RPMI8226 (cell line): ENCODE measurements around the gene JCHAIN.
"Not testable (repeated sequence)": the region's sequence is repeated elsewhere in the genome, so short reads cannot be mapped to it uniquely, and the experiment has no call there.

Experiments
- DNase-seq: peaks from one replicate; pipeline ENCODE4 v3.0.0-alpha.2; 2015

Gene JCHAIN

DNA sequence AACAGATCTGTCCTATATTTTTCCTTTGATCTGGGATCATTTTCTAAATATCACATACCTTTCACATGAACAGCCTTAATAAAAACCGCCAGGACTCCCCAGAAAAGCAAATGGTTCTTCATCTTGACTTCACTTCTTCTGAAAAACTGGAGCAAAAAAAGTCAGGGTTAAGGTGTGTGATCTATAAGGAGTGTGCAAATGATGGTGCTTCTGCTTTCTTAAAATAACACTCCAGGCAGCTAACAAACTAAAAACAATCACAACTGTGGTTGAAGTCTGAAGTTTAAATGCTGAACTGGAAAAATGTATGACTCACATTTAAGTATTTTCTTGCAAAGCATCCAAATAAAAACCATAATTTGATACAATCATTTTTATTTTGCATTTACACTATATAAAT, at the start of gene JCHAIN:
TSS of gene JCHAIN (minus strand) at position 140 of the 400 bp plus-strand sequence. CDS start at position 122, 18 bp downstream.
- peak; percentile 69 for DNase-seq

DNA sequence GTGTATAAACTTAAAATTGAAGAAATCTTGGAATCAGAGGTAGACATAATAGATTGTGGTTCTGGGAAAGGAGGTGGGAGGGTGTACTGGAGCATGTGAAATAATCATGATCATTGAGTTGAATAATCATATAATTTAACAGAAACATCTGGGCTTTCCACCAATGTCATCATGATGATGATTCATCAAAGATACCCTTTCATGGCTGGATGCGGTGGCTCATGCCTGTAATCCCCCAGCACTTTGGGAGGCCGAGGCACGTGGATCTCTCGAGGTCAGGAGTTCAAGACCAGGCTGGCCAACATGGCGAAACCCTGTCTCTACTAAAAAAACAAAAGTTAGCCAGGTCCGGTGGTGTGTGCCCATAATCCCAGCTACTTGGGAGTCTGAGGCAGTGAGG, 48.8 kb upstream of the JCHAIN start:
- DNase-seq: no peak

DNA sequence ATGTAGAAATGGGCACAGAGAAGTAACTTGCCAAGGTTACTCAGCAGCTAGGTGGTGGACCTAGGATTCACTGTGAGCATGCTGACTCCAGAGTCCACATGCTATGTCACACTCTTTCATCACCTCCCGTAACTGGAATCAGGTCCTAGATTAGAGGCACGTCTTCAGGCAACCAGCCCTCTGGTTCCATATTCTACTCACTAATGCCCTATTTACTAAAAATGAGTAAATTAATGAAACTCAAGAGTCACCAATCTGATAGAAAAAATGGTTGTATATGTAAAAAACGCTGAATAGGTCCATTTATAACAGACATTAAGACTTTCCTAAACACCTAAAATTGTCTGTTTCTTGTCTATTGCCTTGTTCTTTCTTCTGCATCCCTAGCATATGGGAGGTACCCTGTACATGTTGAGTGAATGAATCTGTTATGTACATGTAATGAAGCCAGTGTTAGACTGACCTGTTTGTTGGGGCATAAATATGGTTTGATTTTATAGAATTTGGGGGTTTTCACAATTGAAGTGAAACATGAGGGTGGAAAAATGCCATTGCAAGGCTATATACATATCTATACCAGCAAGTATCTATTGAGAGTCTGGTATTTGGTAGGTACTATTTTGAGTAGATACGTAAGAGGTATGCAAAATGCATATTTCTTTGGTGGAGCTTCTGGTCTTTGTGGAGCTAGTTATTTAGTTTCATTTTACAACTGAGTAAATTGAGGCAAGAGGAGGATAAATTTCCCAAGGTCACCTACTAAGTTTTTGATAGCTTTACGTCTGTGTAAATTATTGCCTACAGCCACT, 48.0 kb upstream of the JCHAIN start:
- no peak for DNase-seq

DNA sequence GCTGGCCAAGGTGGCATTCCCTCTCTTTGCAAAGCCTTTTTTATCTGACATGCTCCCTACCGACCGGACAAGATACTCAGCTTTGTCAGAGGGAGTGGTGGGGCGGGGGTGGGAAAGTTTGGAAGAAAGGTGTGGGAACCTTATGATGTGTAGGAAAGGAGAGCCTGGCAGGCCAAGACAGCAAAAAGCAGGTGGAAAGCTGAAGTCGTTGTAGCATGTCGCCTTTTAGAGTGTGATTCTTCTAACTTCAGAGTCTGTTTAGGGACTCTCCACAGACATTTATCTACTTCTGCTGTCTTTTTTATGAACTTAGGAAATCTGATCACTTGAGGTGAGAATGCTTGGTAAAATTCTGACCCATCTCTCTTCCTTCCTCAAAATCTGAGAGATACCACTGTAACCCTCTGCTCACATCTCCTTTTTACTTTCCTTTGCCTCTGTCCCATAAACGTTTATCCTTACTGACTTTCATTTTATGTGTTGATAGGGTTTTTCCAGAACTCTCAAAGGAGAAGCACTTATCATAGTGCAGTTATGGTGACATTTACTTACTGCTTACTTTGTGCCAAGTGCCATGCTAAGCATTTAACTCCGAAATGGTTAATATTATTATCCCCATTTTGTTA, 47.3 kb upstream of the JCHAIN start:
- no peak for DNase-seq

DNA sequence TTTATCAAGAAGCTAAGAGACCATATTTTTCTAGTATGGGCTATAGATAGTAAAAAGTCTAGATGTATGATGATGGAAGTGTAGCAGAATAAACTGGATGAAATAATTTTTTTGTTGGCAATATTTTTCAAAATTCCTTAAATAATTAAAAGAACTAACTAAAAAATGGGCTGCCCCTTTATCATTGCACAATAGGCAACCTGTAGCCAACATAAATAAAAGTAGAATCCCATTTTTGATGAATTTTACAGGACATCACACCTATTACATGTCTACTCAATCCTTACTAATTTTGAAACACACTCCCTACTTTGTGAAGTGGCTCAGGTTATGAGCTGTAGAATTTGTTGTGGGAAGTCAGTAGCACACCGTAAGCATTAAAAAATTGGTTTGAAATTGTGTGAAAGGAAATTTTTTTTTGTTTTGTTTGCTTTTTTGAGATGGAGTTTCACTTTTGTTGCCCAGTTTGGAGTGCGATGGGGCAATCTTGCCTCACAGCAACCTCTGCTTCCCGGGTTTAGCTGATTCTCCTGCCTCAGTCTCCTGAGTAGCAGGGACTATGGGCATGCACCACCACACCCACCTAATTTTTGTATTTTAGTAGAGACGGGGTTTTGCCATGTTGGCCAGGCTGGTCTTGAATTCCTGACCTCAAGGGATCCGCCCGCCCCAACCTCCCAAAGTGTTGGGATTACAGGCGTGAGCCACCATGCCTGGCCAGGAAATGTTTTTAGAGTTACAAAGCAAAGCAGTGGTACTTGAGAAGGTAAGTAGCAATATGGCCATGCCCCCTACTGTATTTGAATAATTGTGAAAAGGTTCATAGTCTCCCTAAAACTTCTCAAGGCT, 46.5 kb upstream of the JCHAIN start:
- no peak for DNase-seq

DNA sequence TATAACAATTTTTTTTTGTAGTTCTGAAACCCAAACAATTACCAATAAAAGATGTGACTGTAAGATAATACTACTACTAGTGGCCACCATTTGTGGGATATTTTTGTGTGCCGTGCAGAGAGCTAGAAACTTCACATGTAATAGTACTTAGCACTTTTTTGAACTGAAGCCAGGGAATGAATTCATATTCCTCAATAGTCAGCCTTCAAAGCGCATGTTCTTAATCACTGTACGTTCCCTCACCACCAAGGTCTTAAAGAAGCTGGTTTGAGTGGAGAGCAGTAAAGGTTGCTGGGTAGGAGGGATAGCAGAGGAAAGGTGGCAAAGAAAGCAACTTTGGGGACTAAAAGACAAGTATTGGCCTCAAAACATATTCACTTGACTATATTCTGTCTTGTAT, 45.8 kb upstream of the JCHAIN start:
- DNase-seq: no peak

DNA sequence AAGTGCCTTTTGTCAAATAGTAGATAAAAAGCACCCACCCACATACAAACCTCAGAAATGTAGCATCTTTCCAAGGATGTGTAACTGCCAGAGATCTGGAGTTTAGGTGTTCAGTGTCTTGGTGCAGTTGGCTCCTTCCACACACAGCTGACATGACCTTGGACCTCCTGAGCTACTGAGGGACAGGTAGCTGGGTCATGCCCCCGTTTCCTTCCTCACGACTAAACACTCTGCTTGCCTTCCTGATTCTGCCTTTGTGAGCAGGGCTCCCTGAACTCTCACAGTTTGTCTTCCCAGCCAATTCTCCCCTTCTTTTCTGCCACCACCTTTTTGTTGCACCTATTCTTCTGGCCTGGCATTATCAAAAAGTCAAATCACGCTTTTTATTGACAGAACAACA, 45.3 kb upstream of the JCHAIN start:
- DNase-seq: no peak

DNA sequence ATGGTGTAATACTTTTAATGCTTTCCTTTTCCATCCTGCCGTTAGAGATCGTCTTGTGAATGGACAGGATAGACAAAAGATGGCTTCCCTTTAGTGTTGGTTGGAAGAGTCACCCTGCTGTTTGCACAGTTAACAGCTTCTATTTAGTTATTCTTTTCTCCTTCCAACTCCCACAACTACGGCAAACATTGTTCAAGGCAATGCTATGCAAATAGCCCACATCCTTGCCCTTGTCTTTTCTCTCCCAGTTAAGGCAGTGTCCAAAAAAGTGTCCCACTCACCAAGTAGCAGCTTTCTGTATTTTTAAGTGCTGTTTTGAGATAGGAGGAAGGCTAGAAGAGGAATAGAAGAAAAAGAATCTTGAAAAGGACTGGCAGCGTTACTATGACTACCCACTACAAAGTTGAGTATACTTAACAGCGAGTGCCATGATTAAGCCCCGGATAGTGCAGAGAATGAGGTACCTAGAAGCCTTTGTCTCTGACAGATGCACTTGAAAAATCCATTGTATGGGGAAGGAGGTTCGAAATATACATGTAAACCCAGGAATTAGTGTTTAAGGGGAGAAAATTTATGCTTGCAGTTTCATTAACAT, 43.4 kb upstream of the JCHAIN start:
- DNase-seq: no peak

DNA sequence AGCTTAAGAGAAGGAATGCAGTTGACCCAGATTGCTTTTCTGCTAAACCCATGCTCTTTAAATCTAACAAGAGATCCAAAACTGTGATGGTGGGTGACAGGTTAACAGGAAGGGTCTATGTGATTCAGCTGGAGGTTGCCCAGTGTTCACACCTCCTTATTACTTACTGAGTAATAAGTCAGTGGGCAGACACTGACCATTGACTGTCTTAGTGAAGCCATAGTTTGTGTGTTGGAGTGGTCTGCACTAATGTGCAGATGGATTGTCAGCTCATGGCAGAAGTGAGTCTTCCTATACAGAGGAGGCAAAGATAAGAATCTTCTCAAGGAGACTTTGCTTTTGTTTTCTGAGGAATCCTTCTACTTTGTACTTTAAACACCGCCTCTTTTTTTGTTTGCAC, 40.2 kb upstream of the JCHAIN start:
- DNase-seq: no peak

DNA sequence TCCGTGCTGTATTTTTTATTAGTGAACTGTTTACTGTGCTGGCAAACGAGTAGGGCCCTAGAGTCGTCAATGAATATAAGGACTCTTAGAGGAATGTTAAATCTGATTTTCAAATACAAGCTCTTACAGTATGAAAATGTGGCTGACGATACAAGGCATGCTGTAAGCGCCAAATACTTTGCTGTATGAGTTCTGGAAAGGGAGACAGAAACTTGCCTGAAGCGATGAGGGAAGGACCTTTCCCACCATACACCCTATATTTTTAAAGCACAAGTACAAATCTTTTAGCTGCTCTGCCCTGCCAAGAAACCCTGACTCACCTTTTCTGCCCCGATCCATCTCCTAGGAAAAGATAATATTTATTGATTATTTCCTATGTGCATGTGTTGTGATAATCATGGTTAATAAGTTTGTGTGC, 39.7 kb upstream of the JCHAIN start:
- peak; percentile 9 for DNase-seq

DNA sequence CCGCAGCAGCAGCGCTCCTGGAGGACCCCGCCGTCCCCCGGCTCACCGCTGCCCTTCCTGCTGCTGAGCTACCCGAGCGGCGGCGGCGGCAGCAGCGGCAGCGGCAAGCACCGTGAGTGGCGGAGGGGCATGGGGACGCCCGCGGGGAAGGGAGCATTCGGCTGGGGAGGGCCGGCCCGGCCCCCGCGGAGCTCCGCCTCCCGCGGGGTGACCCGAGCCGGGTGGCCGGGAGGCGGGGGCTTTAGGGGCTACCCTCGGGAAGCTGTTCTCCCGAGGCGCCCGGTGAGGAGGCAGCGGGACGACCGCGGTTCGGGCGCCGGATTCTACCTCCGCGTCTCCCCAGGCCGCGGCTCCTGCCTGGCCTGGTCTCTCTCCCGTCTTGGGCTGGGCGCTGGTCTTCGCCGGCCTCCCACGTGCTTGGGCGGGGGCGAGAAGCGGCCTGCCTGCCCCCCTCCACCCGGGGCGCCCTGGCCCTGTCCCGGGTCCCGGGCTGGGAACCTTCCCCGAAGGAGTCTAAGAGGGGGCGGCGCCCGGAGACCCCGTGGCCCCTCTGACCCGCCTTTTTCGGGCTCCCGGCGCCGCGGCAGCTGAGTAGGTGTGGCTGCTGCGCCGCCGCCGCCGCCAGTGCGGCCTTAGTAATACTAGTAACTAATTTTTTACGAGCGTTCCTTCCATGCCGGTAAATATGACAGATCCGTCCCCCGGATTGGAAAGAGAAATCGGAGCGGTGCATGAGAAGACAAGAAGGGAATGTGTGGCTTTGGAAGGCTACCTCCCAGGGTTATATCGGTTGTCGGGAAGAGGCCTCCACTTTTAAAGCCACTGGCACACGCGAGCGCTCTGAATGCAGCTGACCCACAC, 39.1 kb upstream of the JCHAIN start:
- DNase-seq: peak; percentile 75

DNA sequence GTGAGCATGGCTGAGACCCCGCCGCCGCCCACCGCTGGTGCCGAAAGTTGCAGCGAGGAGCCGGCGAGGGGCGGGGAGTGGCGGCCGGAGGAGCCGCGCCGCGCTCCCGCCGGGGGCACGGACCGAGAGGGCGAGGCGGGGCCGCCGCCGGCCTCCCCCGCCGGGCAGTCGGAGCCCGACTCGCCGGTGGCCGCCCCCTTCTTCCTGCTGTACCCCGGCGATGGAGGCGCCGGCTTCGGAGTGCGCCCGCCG, 38.5 kb upstream of the JCHAIN start:
- DNase-seq: no peak

DNA sequence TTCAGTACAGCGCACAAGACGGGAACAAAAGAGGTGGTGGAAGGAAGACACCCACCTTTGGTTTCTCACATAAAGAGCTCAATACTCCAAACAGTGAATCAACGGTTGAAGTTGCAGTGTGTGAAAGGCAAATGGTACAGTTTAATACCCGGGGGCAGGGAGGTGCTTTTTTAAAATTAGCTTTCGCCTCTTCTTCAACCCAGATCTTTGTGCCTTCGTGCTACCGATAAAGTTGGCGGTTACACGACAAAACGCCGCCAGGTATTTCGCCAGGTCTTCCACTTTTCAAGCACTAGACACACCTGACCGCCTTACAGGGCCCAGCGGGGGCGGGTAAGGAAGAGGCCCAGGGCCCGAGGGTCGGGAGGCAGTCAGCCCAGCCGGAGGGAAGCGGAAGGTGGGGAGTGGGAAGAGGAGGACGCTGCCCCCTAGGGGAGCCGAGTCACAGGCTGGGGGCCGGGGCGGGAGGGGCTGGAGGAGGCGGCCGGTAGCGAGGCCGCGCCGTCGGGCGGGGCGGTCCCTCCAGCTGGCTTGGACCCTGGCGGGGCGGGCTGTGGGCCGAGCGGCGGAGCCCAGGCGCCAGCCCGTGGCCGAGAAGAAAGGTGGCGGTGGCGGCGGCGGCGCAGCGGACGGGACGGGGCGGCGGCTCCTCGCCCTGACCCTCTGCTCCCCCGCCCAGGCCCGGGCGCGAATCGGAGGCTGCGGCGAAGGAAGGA, 38.1 kb upstream of the JCHAIN start:
- DNase-seq: peak; percentile 82

DNA sequence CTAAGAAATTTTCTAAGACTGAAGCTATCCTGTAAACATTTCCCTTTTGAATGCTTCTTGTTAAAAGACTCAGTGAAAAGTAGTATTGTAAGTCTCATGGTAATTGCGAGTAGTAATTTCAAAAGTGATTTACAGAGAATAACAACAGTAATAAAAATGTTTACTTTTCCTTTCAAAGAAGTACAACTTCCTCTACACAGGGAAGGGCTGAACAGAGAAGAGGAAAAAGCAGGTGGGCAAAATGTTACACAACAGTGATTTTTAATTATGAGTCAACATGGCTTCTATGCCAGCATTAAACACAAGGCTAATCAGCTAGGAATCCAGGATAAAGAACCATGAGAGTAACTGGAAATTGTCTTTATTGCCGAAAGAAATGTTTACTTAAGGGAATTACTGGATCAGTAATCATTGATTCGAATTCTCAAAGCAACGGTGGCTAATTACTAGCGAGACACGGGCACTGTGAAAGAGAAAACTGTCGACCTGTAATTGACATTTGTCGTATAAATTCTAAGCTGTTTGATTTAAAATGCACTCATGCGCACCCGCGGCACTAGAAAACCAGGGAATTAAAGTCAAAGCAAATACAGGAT, 37.4 kb upstream of the JCHAIN start:
- no peak for DNase-seq

DNA sequence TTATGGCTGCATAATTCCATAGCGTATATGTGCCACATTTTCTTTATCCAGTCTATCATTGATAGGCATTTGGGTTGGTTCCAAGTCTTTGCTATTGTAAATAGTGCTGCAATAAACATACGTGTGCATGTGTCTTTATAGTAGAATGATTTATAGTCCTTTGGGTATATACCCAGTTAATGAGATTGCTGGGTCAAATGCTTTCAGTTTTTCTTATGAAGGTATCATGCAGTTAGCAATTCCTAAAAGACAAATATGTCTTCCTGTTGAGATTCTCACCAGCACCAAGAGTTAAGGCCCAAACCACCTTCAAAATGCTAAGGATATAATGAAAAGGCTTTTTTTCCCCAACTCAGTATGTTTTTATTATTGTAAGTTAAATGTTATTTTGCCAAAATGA, 36.3 kb upstream of the JCHAIN start:
- DNase-seq: not testable (repeated sequence)

DNA sequence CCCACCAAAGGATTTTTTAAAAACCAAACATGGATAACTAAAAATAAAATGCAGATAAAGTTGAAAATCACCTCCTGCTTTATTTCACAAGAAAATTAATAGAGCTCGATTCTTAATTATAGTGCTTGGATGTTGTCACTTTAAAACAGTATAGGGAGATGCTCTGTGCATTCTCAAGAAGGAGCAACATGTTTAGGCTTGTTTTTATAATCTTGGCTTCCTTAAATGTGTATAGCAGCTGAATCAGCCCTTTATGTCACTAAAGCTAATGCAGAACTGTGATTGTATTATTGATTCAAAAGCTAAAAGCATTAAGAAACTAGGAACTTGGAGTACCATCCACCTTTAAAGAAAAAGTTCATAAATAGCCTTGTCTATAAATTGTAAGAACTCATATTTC, 35.0 kb upstream of the JCHAIN start:
- no peak for DNase-seq

DNA sequence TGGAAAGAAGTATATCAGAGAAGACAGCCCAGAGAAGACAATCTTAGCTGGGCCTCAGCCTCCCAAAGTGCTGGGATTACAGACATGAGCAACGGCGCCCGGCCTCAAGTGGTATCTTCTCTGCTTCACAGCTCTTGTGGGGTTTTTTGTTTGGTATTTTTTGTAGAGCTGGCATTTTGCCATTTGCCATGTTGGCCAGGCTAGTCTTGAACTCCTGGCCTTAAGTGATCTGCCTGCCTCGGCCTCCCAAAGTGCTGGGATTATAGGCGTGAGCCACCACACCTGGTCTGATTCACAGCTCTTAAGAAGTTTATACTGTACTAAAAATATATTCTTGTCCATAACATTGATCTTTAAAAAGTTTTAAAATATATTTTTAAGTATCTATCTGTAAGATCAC, 34.4 kb upstream of the JCHAIN start:
- no peak for DNase-seq

DNA sequence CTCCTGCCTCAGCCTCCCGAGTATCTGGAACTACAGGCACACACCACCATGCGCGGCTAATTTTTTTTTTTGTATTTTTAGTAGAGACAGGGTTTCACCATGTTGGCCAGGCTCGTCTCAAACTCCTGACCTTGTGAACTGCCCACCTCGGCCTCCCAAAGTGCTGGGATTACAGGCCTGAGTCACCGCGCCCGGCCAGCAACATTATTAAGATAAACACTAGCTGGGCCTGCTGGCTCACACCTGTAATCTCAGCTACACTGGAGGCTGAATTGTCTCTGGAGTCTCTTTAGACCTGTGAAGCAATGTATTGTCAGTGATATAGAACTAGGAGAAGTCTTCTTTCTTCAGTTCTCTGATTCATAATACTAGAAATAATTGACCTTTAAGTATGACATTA, 32.1 kb upstream of the JCHAIN start:
- DNase-seq: not testable (repeated sequence)

DNA sequence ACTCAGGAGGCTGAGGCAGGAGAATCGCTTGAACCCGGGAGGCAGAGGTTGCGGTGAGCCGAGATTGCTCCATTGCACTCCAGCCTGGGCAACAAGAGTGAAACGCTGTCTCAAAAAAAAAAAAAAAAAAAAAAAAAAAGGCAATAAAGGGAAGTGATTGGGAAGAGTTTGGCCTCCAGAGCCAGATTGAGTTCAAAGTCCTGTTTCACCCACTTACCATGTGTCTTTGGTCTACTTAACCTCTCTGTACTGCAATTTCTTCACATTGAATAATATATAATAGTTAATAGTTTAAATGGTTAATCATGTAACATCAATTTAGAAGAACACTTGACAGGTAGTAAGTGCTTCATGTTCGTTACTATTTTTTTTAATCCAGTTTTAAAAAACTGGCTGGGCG, 28.3 kb upstream of the JCHAIN start:
- not testable (repeated sequence) for DNase-seq

DNA sequence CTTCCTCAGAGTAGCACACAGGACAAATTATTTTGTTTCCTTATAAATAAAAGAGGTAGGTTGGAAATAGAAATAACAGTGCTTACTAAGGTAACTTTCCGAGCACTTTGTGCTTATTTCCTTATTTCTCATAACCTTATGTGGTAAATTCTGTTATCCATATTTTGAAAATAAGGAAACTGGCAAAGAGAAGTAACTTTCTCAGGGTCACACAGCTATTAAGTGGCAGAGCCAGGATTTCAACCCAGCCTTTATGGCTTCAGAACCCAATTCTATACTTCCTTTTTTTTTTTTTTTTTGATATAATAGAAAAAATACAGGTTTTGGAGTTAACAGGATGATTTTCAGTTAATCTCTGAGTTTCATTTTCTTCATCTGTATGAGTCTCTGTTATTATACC, 25.4 kb upstream of the JCHAIN start:
- no peak for DNase-seq

DNA sequence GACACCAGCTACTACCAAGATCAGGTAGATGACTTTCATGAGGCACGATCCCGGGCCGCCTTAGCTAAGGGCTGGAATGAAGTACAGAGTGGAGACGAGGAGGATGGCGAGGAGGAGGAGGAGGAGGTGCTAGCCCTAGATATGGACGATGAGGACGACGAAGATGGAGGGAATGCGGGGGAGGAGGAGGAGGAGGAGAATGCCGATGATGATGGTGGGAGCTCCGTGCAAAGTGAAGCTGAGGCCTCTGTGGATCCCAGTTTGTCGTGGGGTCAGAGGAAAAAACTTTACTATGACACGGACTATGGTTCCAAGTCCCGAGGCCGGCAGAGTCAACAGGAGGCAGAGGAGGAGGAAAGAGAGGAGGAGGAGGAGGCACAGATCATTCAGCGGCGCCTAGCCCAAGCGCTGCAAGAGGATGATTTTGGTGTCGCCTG, 22.5 kb upstream of the JCHAIN start:
- DNase-seq: no peak
